HL-60 (cell line): ENCODE data around the gene ELF2.
A peak's percentile ranks its signal among the peaks of the same experiment; 100 is the strongest.

Experiments used
- DNase-seq, 2 experiments: peaks; one replicate each; pipeline ENCODE4 v3.0.0-alpha.2; 2010 to 2020; ENCODE audit warnings: low read depth in 1 of 2, low spot score in 1 of 2
- H3K27ac ChIP-seq: fragments of 250-450 bp; sonication (Bioruptor Pico); replicated peaks from 2 replicates; pipeline ENCODE4 v1.5.1; 2020; ENCODE audit warnings: mild to moderate bottlenecking, moderate library complexity
- H3K27me3 ChIP-seq: fragments of 250-450 bp; sonication (Bioruptor Pico); 2 replicates; pipeline ENCODE4 v1.5.1; 2021; ENCODE audit warnings: mild to moderate bottlenecking, moderate library complexity; ENCODE audit not compliant: insufficient read depth, poor library complexity, severe bottlenecking
- H3K4me3 ChIP-seq: replicated peaks from 2 replicates; pipeline ENCODE4 v1.5.1; 2011; ENCODE audit warnings: mild to moderate bottlenecking, control low read depth, low read length; ENCODE audit not compliant: insufficient read depth
- CTCF ChIP-seq: IDR thresholded peaks from one replicate; pipeline ENCODE4 v1.5.1; 2011; ENCODE audit warnings: low read length, control low read depth, inconsistent platforms; ENCODE audit not compliant: insufficient read depth
- GABPA ChIP-seq: IDR thresholded peaks from 2 replicates; pipeline ENCODE4 v1.6.1; 2012; ENCODE audit warnings: low read depth
- POLR2AphosphoS5 ChIP-seq: IDR thresholded peaks from 2 replicates; pipeline ENCODE4 v1.6.1; 2012; ENCODE audit warnings: low read depth
- REST ChIP-seq: IDR thresholded peaks from 2 replicates; pipeline ENCODE4 v1.6.1; 2012; ENCODE audit warnings: low read depth; ENCODE audit not compliant: insufficient replicate concordance
- SPI1 ChIP-seq: IDR thresholded peaks from 2 replicates; pipeline ENCODE4 v1.6.1; 2012; ENCODE audit warnings: low read depth, mild to moderate bottlenecking, borderline replicate concordance

ELF2 gene

GRCh38 chr4:139208404-139208945 is 31.5 kb upstream of the ELF2 start:
- TF ChIP-seq POLR2AphosphoS5 (peak; percentile 99), REST (peak; percentile 57), GABPA (peak; percentile 45; the same call in 1 of the 2 replicates), CTCF (no peak), SPI1 (peak; percentile 69)
- Histone ChIP-seq H3K27ac (peak overlapping the region; percentile 94), H3K27me3 (no peaks in the 10 kb centered on the region), H3K4me3 (no peak overlapping the region)
- DNase-seq = peak; percentile 87 to 93

- Histone ChIP-seq H3K27me3 (no peaks in the 10 kb centered on the region), H3K4me3 (no peak overlapping the region), H3K27ac (peak overlapping the region; percentile 94)
- no peak for TF ChIP-seq REST
- TF ChIP-seq GABPA = no peak
- TF ChIP-seq POLR2AphosphoS5 = no peak
- no peak for TF ChIP-seq SPI1
- TF ChIP-seq CTCF = no peak
- DNase-seq = peak in 1 of 2 experiments; percentile 23
Measured at GRCh38 chr4:139207873-139208403, 30.9 kb upstream of the ELF2 start.

GRCh38 chr4:139207247-139207646 is 30.2 kb upstream of the ELF2 start:
- H3K4me3 ChIP-seq = no peak overlapping the region
- TF ChIP-seq CTCF (no peak), SPI1 (peak; percentile 28; the same call in 1 of the 2 replicates), REST (no peak), GABPA (no peak)
- peak overlapping the region; percentile 94 for H3K27ac ChIP-seq
- no peak for DNase-seq
- no peaks in the 10 kb centered on the region for H3K27me3 ChIP-seq
